Hepatocyte (in vitro differentiated cells): ENCODE results near the gene CSNK1G1. TPM values are rescaled to one million over a fixed set of nuclear protein-coding genes. Genes with fewer than 3 reads are reported as not detected.

Source experiments
- DNase-seq: peaks from one replicate; pipeline ENCODE4 v3.0.0-alpha.2; 2016; ENCODE audit warnings: low spot score
- H2AFZ ChIP-seq: fragments of 200-600 bp; sonication (generic); 2 replicates; pipeline ENCODE4 v1.6.0; 2016; ENCODE audit warnings: antibody characterized with exemption, mild to moderate bottlenecking
- H3K27ac ChIP-seq: fragments of 200-600 bp; sonication (generic); 2 replicates; pipeline ENCODE4 v1.5.1; 2016; ENCODE audit warnings: mild to moderate bottlenecking
- H3K27me3 ChIP-seq: fragments of 200-600 bp; sonication (generic); 2 replicates; pipeline ENCODE4 v1.6.1; 2016
- H3K36me3 ChIP-seq: fragments of 200-600 bp; sonication (generic); replicated peaks from 2 replicates; pipeline ENCODE4 v1.5.1; 2016; ENCODE audit warnings: low read depth; ENCODE audit not compliant: insufficient read depth
- H3K4me1 ChIP-seq: fragments of 200-600 bp; sonication (generic); 2 replicates; pipeline ENCODE4 v1.5.1; 2016; ENCODE audit warnings: mild to moderate bottlenecking, moderate library complexity; ENCODE audit not compliant: insufficient read depth
- H3K4me2 ChIP-seq: fragments of 200-600 bp; sonication (generic); 2 replicates; pipeline ENCODE4 v1.6.0; 2016
- H3K4me3 ChIP-seq: fragments of 200-600 bp; sonication (generic); 2 replicates; pipeline ENCODE4 v1.5.1; 2016; ENCODE audit warnings: mild to moderate bottlenecking
- H3K79me2 ChIP-seq: fragments of 200-600 bp; sonication (generic); 2 replicates; pipeline ENCODE4 v1.6.0; 2017; ENCODE audit warnings: mild to moderate bottlenecking
- H3K9me2 ChIP-seq: fragments of 200-600 bp; sonication (generic); replicated peaks from 2 replicates; pipeline ENCODE4 v1.6.0; 2017; ENCODE audit warnings: mild to moderate bottlenecking; ENCODE audit not compliant: insufficient read depth
- H3K9me3 ChIP-seq: fragments of 200-600 bp; sonication (generic); 2 replicates; pipeline ENCODE4 v1.5.1; 2016; ENCODE audit warnings: low read depth, mild to moderate bottlenecking
- H4K20me1 ChIP-seq: fragments of 200-600 bp; sonication (generic); 2 replicates; pipeline ENCODE4 v1.6.0; 2016; ENCODE audit warnings: mild to moderate bottlenecking; ENCODE audit not compliant: insufficient read depth, poor library complexity, severe bottlenecking
- EZH2 ChIP-seq: fragments of 200-600 bp; sonication (generic); IDR thresholded peaks from 2 replicates; pipeline ENCODE4 v1.6.1; 2016; ENCODE audit warnings: antibody characterized with exemption, mild to moderate bottlenecking, borderline replicate concordance
- EZH2phosphoT487 ChIP-seq: fragments of 200-600 bp; sonication (generic); IDR thresholded peaks from one replicate; pipeline ENCODE4 v1.6.1; 2018; ENCODE audit warnings: antibody characterized with exemption, mild to moderate bottlenecking, low read depth, moderate library complexity; ENCODE audit not compliant: unreplicated experiment, severe bottlenecking
- WGBS: methylation state at CpG from one replicate; pipeline ENCODE4 v1.1.6; 2016; ENCODE audit warnings: low lambda C conversion rate; ENCODE audit errors: missing lambda C conversion rate; 5-methylcytosine and 5-hydroxymethylcytosine counted together
- polyA plus RNA-seq: library from polyadenylated mRNA; unstranded; fragments of >200 nt; fragmentation: Nextera tagmentation; extraction: Ambion mirVana; gene quantifications from 2 replicates; pipeline ENCODE4 v1.2.1, GENCODE V29; 2016
- total RNA-seq: library from RNA; depleted of rRNA; stranded (reverse); fragments of >200 nt; gene quantifications from 2 replicates; pipeline ENCODE4 v1.2.3, GENCODE V29; 2014
- TF ChIP-seq, protein P1 (sequence below): fragments of 200-600 bp; sonication (generic); IDR thresholded peaks from 2 replicates; pipeline ENCODE4 v1.5.1; 2016; ENCODE audit warnings: antibody characterized with exemption, mild to moderate bottlenecking; ENCODE audit not compliant: poor library complexity

The CSNK1G1 gene
- total and polyA plus RNA-seq, 2 experiments from 2014 or later: 7.7 to 18.1 TPM

DNA sequence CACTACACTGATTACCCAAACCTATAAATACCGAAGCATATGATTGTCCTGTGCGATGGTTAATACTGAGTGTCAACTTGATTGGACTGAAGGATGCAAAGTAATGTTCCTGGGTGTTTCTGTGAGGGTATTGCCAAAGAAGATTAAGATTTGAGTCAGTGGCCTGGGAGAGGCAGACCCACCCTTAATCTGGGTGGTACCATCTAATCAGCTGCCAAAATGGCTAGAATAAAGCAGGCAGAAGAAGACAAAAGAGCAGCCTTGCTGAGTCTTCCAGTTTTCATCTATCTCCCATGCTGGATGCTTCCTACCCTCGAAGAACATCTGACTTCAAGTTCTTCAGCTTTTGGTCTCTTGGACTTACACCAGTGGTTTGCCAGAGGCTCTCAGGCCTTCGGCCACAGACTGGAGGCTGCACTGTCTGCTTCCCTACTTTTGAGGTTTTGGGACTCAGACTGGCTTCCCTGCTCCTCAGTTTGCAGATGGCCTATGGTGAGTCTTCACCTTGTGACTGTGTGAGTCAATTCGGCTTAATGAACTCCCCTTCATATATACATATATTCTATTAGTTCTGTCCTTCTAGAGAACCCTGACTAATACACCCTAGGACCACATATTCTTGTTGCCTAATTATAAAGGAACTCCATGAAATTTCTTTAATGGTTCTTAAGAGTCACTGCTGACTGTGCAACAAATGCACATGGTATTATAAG lies 31.7 kb downstream of the CSNK1G1 start:
- Histone ChIP-seq H3K9me2 (no peaks in the 10 kb centered on the region), H3K27ac (no peak overlapping the region), H3K4me3 (no peak overlapping the region), H3K4me2 (no peak overlapping the region), H3K4me1 (no peaks in the 10 kb centered on the region), H3K27me3 (no peaks in the 10 kb centered on the region), H3K79me2 (peaks cover 39% of the 10 kb centered on the region), H3K36me3 (no peaks in the 10 kb centered on the region), H4K20me1 (peaks cover 2% of the 10 kb centered on the region), H3K9me3 (no peaks in the 10 kb centered on the region), H2AFZ (no peak overlapping the region)
- TF ChIP-seq EZH2phosphoT487 (no peak), EZH2 (no peak)
- TF ChIP-seq, protein P1, sequence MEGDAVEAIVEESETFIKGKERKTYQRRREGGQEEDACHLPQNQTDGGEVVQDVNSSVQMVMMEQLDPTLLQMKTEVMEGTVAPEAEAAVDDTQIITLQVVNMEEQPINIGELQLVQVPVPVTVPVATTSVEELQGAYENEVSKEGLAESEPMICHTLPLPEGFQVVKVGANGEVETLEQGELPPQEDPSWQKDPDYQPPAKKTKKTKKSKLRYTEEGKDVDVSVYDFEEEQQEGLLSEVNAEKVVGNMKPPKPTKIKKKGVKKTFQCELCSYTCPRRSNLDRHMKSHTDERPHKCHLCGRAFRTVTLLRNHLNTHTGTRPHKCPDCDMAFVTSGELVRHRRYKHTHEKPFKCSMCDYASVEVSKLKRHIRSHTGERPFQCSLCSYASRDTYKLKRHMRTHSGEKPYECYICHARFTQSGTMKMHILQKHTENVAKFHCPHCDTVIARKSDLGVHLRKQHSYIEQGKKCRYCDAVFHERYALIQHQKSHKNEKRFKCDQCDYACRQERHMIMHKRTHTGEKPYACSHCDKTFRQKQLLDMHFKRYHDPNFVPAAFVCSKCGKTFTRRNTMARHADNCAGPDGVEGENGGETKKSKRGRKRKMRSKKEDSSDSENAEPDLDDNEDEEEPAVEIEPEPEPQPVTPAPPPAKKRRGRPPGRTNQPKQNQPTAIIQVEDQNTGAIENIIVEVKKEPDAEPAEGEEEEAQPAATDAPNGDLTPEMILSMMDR: no peak
- no peak for DNase-seq
- 98% methylated on average over 5 of the region's 5 CpGs for WGBS

DNA sequence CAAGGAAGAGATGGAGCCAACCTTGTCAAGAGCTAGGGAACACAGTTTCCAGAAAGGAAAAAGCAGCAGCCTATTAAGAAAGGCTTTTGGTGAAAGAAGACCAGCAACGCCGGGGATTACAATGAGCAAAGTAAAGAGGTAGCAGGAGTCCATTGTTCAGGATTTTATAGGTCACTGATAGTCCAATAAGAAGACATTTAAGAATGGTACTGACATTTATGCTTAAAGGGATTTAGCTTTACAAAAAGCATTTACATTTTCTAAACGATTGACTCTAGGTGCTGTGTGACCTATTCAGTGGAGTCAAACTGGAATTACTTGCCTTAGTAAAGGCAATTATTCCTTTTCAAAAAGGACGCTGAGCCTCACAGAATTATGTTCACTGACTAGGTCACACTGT lies 40.8 kb downstream of the CSNK1G1 start:
- no peak overlapping the region for H2AFZ ChIP-seq
- no peaks in the 10 kb centered on the region for H3K27me3 ChIP-seq
- H3K4me2 ChIP-seq: no peak overlapping the region
- no peaks in the 10 kb centered on the region for H3K4me1 ChIP-seq
- WGBS: 55% methylated on average over 4 of the region's 4 CpGs
- DNase-seq: no peak
- H4K20me1 ChIP-seq: no peaks in the 10 kb centered on the region
- H3K9me3 ChIP-seq: no peaks in the 10 kb centered on the region
- no peaks in the 10 kb centered on the region for H3K36me3 ChIP-seq
- no peak overlapping the region for H3K4me3 ChIP-seq
- H3K9me2 ChIP-seq: no peaks in the 10 kb centered on the region
- H3K79me2 ChIP-seq: peaks cover 38% of the 10 kb centered on the region
- no peak for TF ChIP-seq EZH2
- no peak for TF ChIP-seq EZH2phosphoT487
- TF ChIP-seq, protein P1: no peak
- H3K27ac ChIP-seq: no peak overlapping the region

DNA sequence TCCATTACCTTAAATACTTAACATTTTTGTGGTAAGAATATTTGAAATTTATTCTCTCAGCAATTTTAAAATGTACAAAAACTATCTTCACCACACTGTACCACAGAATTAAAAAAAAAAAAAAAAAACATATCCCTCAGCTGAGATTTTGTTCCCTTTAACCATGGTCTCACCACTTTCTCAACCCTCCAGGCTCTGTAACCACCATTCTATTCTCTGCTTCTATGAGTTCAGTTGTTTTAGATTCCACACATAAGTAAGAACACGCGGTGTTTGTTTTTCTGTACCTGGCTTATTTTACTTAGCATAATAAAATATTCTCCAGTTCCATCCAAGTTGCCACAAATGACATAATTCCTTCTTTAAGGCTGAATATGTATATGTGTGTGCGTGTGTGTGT lies 41.5 kb downstream of the CSNK1G1 start:
- Histone ChIP-seq H3K9me2 (no peaks in the 10 kb centered on the region), H3K9me3 (no peaks in the 10 kb centered on the region), H3K27me3 (no peaks in the 10 kb centered on the region), H3K4me1 (no peaks in the 10 kb centered on the region), H3K4me2 (no peak overlapping the region), H3K36me3 (no peaks in the 10 kb centered on the region), H2AFZ (no peak overlapping the region), H3K4me3 (no peak overlapping the region), H3K27ac (no peak overlapping the region), H4K20me1 (no peaks in the 10 kb centered on the region), H3K79me2 (peaks cover 43% of the 10 kb centered on the region)
- TF ChIP-seq, protein P1: no peak
- TF ChIP-seq EZH2 (no peak), EZH2phosphoT487 (no peak)
- no peak for DNase-seq
- WGBS: 91% methylated on average over 3 of the region's 3 CpGs
